GM19455 (cell line): ENCODE results near the gene RNF223.
A peak's percentile ranks its signal among the peaks of the same experiment; 100 is the strongest.

Source experiments
- ATAC-seq: cut with Tn5 transposase; IDR thresholded peaks from one replicate; pipeline ENCODE4 v1.9.1; 2021; ENCODE audit not compliant: unreplicated experiment

RNF223 gene

GRCh38 chr1:1047407-1047806 is 26.7 kb downstream of the RNF223 start:
- ATAC-seq: no peak

GRCh38 chr1:1046767-1047166 is 27.3 kb downstream of the RNF223 start:
- no peak for ATAC-seq

- ATAC-seq: no peak
These were observed 27.9 kb downstream of the RNF223 start for GRCh38 chr1:1046243-1046642.

- ATAC-seq: no peak
These were observed 29.0 kb downstream of the RNF223 start for GRCh38 chr1:1045129-1045528.

- ATAC-seq: no peak
These were observed 29.5 kb downstream of the RNF223 start for GRCh38 chr1:1044455-1045078.

- ATAC-seq: no peak
These were observed 30.2 kb downstream of the RNF223 start for GRCh38 chr1:1043921-1044320.

GRCh38 chr1:1043411-1043810 is 30.7 kb downstream of the RNF223 start:
- no peak for ATAC-seq

GRCh38 chr1:1042835-1043234 is 31.3 kb downstream of the RNF223 start:
- ATAC-seq: no peak

GRCh38 chr1:1041873-1042272 is 32.2 kb downstream of the RNF223 start:
- ATAC-seq: no peak

- no peak for ATAC-seq
These were observed 33.0 kb downstream of the RNF223 start for GRCh38 chr1:1041092-1041523.

- ATAC-seq: no peak
These were observed 33.8 kb downstream of the RNF223 start for GRCh38 chr1:1040004-1040991.

GRCh38 chr1:1039145-1039910 is 34.8 kb downstream of the RNF223 start:
- no peak for ATAC-seq

GRCh38 chr1:1038694-1039093 is 35.4 kb downstream of the RNF223 start:
- ATAC-seq: peak; percentile 56

GRCh38 chr1:1037366-1038327 is 36.5 kb downstream of the RNF223 start:
- no peak for ATAC-seq

GRCh38 chr1:1035291-1035943 is 38.7 kb downstream of the RNF223 start:
- no peak for ATAC-seq

GRCh38 chr1:1034439-1034781 is 39.7 kb downstream of the RNF223 start:
- ATAC-seq: no peak

GRCh38 chr1:1033731-1034438 is 40.2 kb downstream of the RNF223 start:
- no peak for ATAC-seq

- peak; percentile 82 for ATAC-seq
These were observed 41.0 kb downstream of the RNF223 start for GRCh38 chr1:1033009-1033587.

- ATAC-seq: no peak
These were observed 41.7 kb downstream of the RNF223 start for GRCh38 chr1:1032424-1032823.
